Measurements from ENCODE around the gene CD99L2.

DNA sequence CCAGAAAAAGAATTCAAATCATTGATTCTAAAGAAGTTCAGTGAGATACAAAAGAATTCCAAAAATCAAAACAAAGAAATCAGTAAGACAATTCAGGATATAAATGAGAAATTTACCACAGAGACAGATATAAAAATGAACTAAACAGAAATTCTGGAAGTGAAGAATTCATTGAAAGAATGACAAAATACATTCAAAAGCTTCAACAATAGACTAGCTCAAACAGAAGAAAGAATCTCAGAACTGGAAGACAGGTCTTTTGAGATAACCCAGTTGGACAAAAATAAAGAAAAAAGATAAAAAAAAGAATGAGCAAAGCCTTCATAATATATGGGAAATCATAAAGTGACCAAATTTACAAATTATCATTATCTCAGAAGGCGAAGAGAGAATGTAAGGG lies 41.7 kb downstream of the CD99L2 start:
- TF ChIP-seq, protein P1, sequence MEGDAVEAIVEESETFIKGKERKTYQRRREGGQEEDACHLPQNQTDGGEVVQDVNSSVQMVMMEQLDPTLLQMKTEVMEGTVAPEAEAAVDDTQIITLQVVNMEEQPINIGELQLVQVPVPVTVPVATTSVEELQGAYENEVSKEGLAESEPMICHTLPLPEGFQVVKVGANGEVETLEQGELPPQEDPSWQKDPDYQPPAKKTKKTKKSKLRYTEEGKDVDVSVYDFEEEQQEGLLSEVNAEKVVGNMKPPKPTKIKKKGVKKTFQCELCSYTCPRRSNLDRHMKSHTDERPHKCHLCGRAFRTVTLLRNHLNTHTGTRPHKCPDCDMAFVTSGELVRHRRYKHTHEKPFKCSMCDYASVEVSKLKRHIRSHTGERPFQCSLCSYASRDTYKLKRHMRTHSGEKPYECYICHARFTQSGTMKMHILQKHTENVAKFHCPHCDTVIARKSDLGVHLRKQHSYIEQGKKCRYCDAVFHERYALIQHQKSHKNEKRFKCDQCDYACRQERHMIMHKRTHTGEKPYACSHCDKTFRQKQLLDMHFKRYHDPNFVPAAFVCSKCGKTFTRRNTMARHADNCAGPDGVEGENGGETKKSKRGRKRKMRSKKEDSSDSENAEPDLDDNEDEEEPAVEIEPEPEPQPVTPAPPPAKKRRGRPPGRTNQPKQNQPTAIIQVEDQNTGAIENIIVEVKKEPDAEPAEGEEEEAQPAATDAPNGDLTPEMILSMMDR (IDR thresholded peaks at IDR 0.05; ENCODE audit: poor library complexity, severe bottlenecking), result no peak
- TF ChIP-seq, protein P2, sequence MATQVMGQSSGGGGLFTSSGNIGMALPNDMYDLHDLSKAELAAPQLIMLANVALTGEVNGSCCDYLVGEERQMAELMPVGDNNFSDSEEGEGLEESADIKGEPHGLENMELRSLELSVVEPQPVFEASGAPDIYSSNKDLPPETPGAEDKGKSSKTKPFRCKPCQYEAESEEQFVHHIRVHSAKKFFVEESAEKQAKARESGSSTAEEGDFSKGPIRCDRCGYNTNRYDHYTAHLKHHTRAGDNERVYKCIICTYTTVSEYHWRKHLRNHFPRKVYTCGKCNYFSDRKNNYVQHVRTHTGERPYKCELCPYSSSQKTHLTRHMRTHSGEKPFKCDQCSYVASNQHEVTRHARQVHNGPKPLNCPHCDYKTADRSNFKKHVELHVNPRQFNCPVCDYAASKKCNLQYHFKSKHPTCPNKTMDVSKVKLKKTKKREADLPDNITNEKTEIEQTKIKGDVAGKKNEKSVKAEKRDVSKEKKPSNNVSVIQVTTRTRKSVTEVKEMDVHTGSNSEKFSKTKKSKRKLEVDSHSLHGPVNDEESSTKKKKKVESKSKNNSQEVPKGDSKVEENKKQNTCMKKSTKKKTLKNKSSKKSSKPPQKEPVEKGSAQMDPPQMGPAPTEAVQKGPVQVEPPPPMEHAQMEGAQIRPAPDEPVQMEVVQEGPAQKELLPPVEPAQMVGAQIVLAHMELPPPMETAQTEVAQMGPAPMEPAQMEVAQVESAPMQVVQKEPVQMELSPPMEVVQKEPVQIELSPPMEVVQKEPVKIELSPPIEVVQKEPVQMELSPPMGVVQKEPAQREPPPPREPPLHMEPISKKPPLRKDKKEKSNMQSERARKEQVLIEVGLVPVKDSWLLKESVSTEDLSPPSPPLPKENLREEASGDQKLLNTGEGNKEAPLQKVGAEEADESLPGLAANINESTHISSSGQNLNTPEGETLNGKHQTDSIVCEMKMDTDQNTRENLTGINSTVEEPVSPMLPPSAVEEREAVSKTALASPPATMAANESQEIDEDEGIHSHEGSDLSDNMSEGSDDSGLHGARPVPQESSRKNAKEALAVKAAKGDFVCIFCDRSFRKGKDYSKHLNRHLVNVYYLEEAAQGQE (IDR thresholded peaks at IDR 0.05; ENCODE audit: borderline replicate concordance), result no peak
- no peak for TF ChIP-seq EP300 (conservative IDR thresholded peaks at IDR 0.05; ENCODE audit: poor library complexity, severe bottlenecking)
